ENCODE measurements around the gene MRGPRD.
"Not testable (repeated sequence)": the region's sequence is repeated elsewhere in the genome, so short reads cannot be mapped to it uniquely, and the experiment has no call there.

MRGPRD gene

GRCh38 chr11:69001243-69002081 is 20.7 kb upstream of the MRGPRD start:
- Mint-ChIP-seq H3K36me3 (ENCODE audit: low read depth) (no peaks in the 10 kb centered on the region), H3K4me1 (ENCODE audit: low read depth) (no peaks in the 10 kb centered on the region), H3K9me3 (no peaks in the 10 kb centered on the region), H3K4me3 (no peak overlapping the region), H3K27ac (no peak overlapping the region), H3K27me3 (peaks cover 9% of the 10 kb centered on the region)
- no peak for DNase-seq

GRCh38 chr11:69000831-69001242 is 20.1 kb upstream of the MRGPRD start:
- peaks cover 9% of the 10 kb centered on the region for H3K27me3 Mint-ChIP-seq
- no peaks in the 10 kb centered on the region for H3K4me1 Mint-ChIP-seq (ENCODE audit: low read depth)
- H3K27ac Mint-ChIP-seq = no peak overlapping the region
- no peaks in the 10 kb centered on the region for H3K36me3 Mint-ChIP-seq (ENCODE audit: low read depth)
- DNase-seq = no peak
- H3K9me3 Mint-ChIP-seq = no peaks in the 10 kb centered on the region
- no peak overlapping the region for H3K4me3 Mint-ChIP-seq

GRCh38 chr11:69000391-69000790 is 19.6 kb upstream of the MRGPRD start:
- no peak for DNase-seq
- Mint-ChIP-seq H3K27ac (no peak overlapping the region), H3K27me3 (peaks cover 7% of the 10 kb centered on the region), H3K4me3 (no peak overlapping the region), H3K4me1 (ENCODE audit: low read depth) (no peaks in the 10 kb centered on the region), H3K9me3 (no peaks in the 10 kb centered on the region), H3K36me3 (ENCODE audit: low read depth) (no peaks in the 10 kb centered on the region)

GRCh38 chr11:68999748-69000355 is 19.1 kb upstream of the MRGPRD start:
- H3K27me3 Mint-ChIP-seq, H3K27ac Mint-ChIP-seq: not testable (repeated sequence)

GRCh38 chr11:68999093-68999747 is 18.4 kb upstream of the MRGPRD start:
- H3K36me3 Mint-ChIP-seq (ENCODE audit: low read depth) = no peaks in the 10 kb centered on the region
- H3K4me3 Mint-ChIP-seq = no peak overlapping the region
- H3K27me3 Mint-ChIP-seq = peaks cover 8% of the 10 kb centered on the region
- no peaks in the 10 kb centered on the region for H3K9me3 Mint-ChIP-seq
- no peaks in the 10 kb centered on the region for H3K4me1 Mint-ChIP-seq (ENCODE audit: low read depth)
- no peak for DNase-seq
- H3K27ac Mint-ChIP-seq = no peak overlapping the region

More at GRCh38 chr11:68999748-69000355, 19.1 kb upstream of the MRGPRD start:
- H3K36me3 Mint-ChIP-seq (ENCODE audit: low read depth); H3K9me3 Mint-ChIP-seq; DNase-seq; H3K4me3 Mint-ChIP-seq; H3K4me1 Mint-ChIP-seq (ENCODE audit: low read depth): not testable (repeated sequence)

- H3K27me3 Mint-ChIP-seq = peaks cover 13% of the 10 kb centered on the region
- H3K9me3 Mint-ChIP-seq = no peaks in the 10 kb centered on the region
- no peak overlapping the region for H3K4me3 Mint-ChIP-seq
Measured at GRCh38 chr11:68998390-68998911, 17.7 kb upstream of the MRGPRD start.

GRCh38 chr11:68997995-68998348 is 17.2 kb upstream of the MRGPRD start:
- H3K27ac Mint-ChIP-seq = no peak overlapping the region
- no peak overlapping the region for H3K4me3 Mint-ChIP-seq
- H3K27me3 Mint-ChIP-seq = peaks cover 17% of the 10 kb centered on the region
- DNase-seq = no peak
- no peaks in the 10 kb centered on the region for H3K36me3 Mint-ChIP-seq (ENCODE audit: low read depth)
- no peaks in the 10 kb centered on the region for H3K9me3 Mint-ChIP-seq
- H3K4me1 Mint-ChIP-seq (ENCODE audit: low read depth) = no peaks in the 10 kb centered on the region

More at GRCh38 chr11:68998390-68998911, 17.7 kb upstream of the MRGPRD start:
- DNase-seq = no peak
- no peaks in the 10 kb centered on the region for H3K4me1 Mint-ChIP-seq (ENCODE audit: low read depth)
- no peaks in the 10 kb centered on the region for H3K36me3 Mint-ChIP-seq (ENCODE audit: low read depth)
- no peak overlapping the region for H3K27ac Mint-ChIP-seq

- no peak overlapping the region for H3K4me3 Mint-ChIP-seq
- DNase-seq = no peak
- H3K4me1 Mint-ChIP-seq (ENCODE audit: low read depth) = no peaks in the 10 kb centered on the region
- no peak overlapping the region for H3K27ac Mint-ChIP-seq
- H3K27me3 Mint-ChIP-seq = peaks cover 21% of the 10 kb centered on the region
- no peaks in the 10 kb centered on the region for H3K9me3 Mint-ChIP-seq
- no peaks in the 10 kb centered on the region for H3K36me3 Mint-ChIP-seq (ENCODE audit: low read depth)
Measured at GRCh38 chr11:68997124-68997994, 16.6 kb upstream of the MRGPRD start.

GRCh38 chr11:68996376-68997123 is 15.8 kb upstream of the MRGPRD start:
- H3K27ac Mint-ChIP-seq = no peak overlapping the region
- no peaks in the 10 kb centered on the region for H3K4me1 Mint-ChIP-seq (ENCODE audit: low read depth)
- no peak for DNase-seq
- peaks cover 27% of the 10 kb centered on the region for H3K27me3 Mint-ChIP-seq
- H3K9me3 Mint-ChIP-seq = no peaks in the 10 kb centered on the region
- H3K36me3 Mint-ChIP-seq (ENCODE audit: low read depth) = no peaks in the 10 kb centered on the region
- H3K4me3 Mint-ChIP-seq = no peak overlapping the region

- Mint-ChIP-seq H3K27ac (no peak overlapping the region), H3K4me3 (no peak overlapping the region), H3K4me1 (ENCODE audit: low read depth) (no peaks in the 10 kb centered on the region), H3K27me3 (peaks cover 30% of the 10 kb centered on the region), H3K36me3 (ENCODE audit: low read depth) (no peaks in the 10 kb centered on the region), H3K9me3 (no peaks in the 10 kb centered on the region)
- no peak for DNase-seq
Measured at GRCh38 chr11:68994894-68995285, 14.1 kb upstream of the MRGPRD start.

GRCh38 chr11:68994161-68994893 is 13.5 kb upstream of the MRGPRD start:
- H3K27ac Mint-ChIP-seq = no peak overlapping the region
- H3K4me3 Mint-ChIP-seq = no peak overlapping the region
- DNase-seq = peak; percentile 9
- H3K27me3 Mint-ChIP-seq = peaks cover 30% of the 10 kb centered on the region
- H3K4me1 Mint-ChIP-seq (ENCODE audit: low read depth) = no peaks in the 10 kb centered on the region
- H3K9me3 Mint-ChIP-seq = no peaks in the 10 kb centered on the region
- no peaks in the 10 kb centered on the region for H3K36me3 Mint-ChIP-seq (ENCODE audit: low read depth)

GRCh38 chr11:68993546-68993945 is 12.8 kb upstream of the MRGPRD start:
- peaks cover 31% of the 10 kb centered on the region for H3K27me3 Mint-ChIP-seq
- no peaks in the 10 kb centered on the region for H3K36me3 Mint-ChIP-seq (ENCODE audit: low read depth)
- no peak for DNase-seq
- no peak overlapping the region for H3K27ac Mint-ChIP-seq
- H3K4me1 Mint-ChIP-seq (ENCODE audit: low read depth) = no peaks in the 10 kb centered on the region
- no peaks in the 10 kb centered on the region for H3K9me3 Mint-ChIP-seq
- H3K4me3 Mint-ChIP-seq = no peak overlapping the region

GRCh38 chr11:68992743-68993255 is 12.0 kb upstream of the MRGPRD start:
- Mint-ChIP-seq H3K9me3 (no peaks in the 10 kb centered on the region), H3K27ac (no peak overlapping the region), H3K36me3 (ENCODE audit: low read depth) (no peaks in the 10 kb centered on the region), H3K4me3 (no peak overlapping the region), H3K4me1 (ENCODE audit: low read depth) (no peaks in the 10 kb centered on the region), H3K27me3 (peaks cover 36% of the 10 kb centered on the region)
- no peak for DNase-seq
